ENCODE results near the gene LTBP1.
"Not testable (repeated sequence)": the region's sequence is repeated elsewhere in the genome, so short reads cannot be mapped to it uniquely, and the experiment has no call there.

The LTBP1 gene

GRCh38 chr2:32960647-32961403, 14.1 kb downstream of the LTBP1 start:
- DNase-seq (ENCODE audit: low read depth), result no peak

- no peak for DNase-seq (ENCODE audit: low read depth)
Observed at GRCh38 chr2:32962690-32963089, 15.9 kb downstream of the LTBP1 start.

- no peak for DNase-seq (ENCODE audit: low read depth)
Observed at GRCh38 chr2:32963941-32964340, 17.2 kb downstream of the LTBP1 start.

- DNase-seq (ENCODE audit: low read depth), result no peak
Observed at GRCh38 chr2:32965523-32966171, 18.9 kb downstream of the LTBP1 start.

- DNase-seq (ENCODE audit: low read depth), result no peak
Observed at GRCh38 chr2:32969444-32970162, 22.9 kb downstream of the LTBP1 start.

- not testable (repeated sequence) for DNase-seq (ENCODE audit: low read depth)
Observed at GRCh38 chr2:32973772-32974171, 27.0 kb downstream of the LTBP1 start.

- no peak for DNase-seq (ENCODE audit: low read depth)
Observed at GRCh38 chr2:32976409-32977063, 29.8 kb downstream of the LTBP1 start.

GRCh38 chr2:32977228-32977758, 30.5 kb downstream of the LTBP1 start:
- DNase-seq (ENCODE audit: low read depth), result no peak

- DNase-seq (ENCODE audit: low read depth), result no peak
Observed at GRCh38 chr2:32981612-32982011, 34.9 kb downstream of the LTBP1 start.

GRCh38 chr2:32983193-32983924, 36.6 kb downstream of the LTBP1 start:
- DNase-seq (ENCODE audit: low read depth), result not testable (repeated sequence)

GRCh38 chr2:32986480-32986879, 39.7 kb downstream of the LTBP1 start:
- no peak for DNase-seq (ENCODE audit: low read depth)

GRCh38 chr2:32988525-32988924, 41.8 kb downstream of the LTBP1 start:
- no peak for DNase-seq (ENCODE audit: low read depth)

GRCh38 chr2:32990556-32990955, 43.8 kb downstream of the LTBP1 start:
- DNase-seq (ENCODE audit: low read depth), result no peak

- DNase-seq (ENCODE audit: low read depth), result no peak
Observed at GRCh38 chr2:32991091-32991845, 44.5 kb downstream of the LTBP1 start.

- no peak for DNase-seq (ENCODE audit: low read depth)
Observed at GRCh38 chr2:32993005-32993539, 46.3 kb downstream of the LTBP1 start.

GRCh38 chr2:32997705-32998104, 51.0 kb downstream of the LTBP1 start:
- no peak for DNase-seq (ENCODE audit: low read depth)

- no peak for DNase-seq (ENCODE audit: low read depth)
Observed at GRCh38 chr2:33000986-33001385, 54.2 kb downstream of the LTBP1 start.

- no peak for DNase-seq (ENCODE audit: low read depth)
Observed at GRCh38 chr2:33001823-33002222, 55.1 kb downstream of the LTBP1 start.

GRCh38 chr2:33002863-33003262, 56.1 kb downstream of the LTBP1 start:
- no peak for DNase-seq (ENCODE audit: low read depth)

GRCh38 chr2:33005057-33005456, 58.3 kb downstream of the LTBP1 start:
- no peak for DNase-seq (ENCODE audit: low read depth)

Measured in T follicular helper cell (primary cell).